CD8-positive, alpha-beta memory T cell (primary cell): ENCODE results near the gene IRAK3. TPM values are rescaled to one million over a fixed set of nuclear protein-coding genes. Genes with fewer than 3 reads are reported as not detected.
"Not testable (repeated sequence)": the region's sequence is repeated elsewhere in the genome, so short reads cannot be mapped to it uniquely, and the experiment has no call there.

Experiments
- CTCF ChIA-PET: fragments of 350-600 bp; sonication (Branson Sonifier 250); formaldehyde crosslinking; loops from one replicate; lab custom pipeline; 2021; ENCODE audit warnings: antibody characterized with exemption; lab: Charles Lee
- POLR2A ChIA-PET: fragments of 350-600 bp; sonication (Branson Sonifier 250); formaldehyde crosslinking; loops from one replicate; lab custom pipeline; 2021; ENCODE audit warnings: antibody characterized with exemption; lab: Charles Lee
- DNase-seq, 5 donors: peaks; one replicate each; pipeline versions ENCODE4 v3.0.0 to v3.0.0-alpha.2; 2020 to 2022; ENCODE audit warnings: mixed read lengths in 1 of 5
- H3K27ac ChIP-seq: one replicate; pipeline ENCODE4 v1.7.0; 2013; ENCODE audit warnings: low read depth, mild to moderate bottlenecking, low read length, moderate library complexity
- H3K27me3 ChIP-seq: 2 replicates; pipeline ENCODE4 v1.7.0; 2013; ENCODE audit warnings: low read length, mild to moderate bottlenecking; ENCODE audit not compliant: insufficient read depth, poor library complexity, severe bottlenecking
- H3K36me3 ChIP-seq: 2 replicates; pipeline ENCODE4 v1.7.0; 2013; ENCODE audit warnings: mild to moderate bottlenecking, low read length, moderate library complexity; ENCODE audit not compliant: insufficient read depth
- H3K4me1 ChIP-seq: 2 replicates; pipeline ENCODE4 v1.7.0; 2013; ENCODE audit warnings: mild to moderate bottlenecking, low read length, moderate library complexity; ENCODE audit not compliant: insufficient read depth
- H3K4me3 ChIP-seq: 2 replicates; pipeline ENCODE4 v1.7.0; 2013; ENCODE audit warnings: mild to moderate bottlenecking, low read length
- H3K9me3 ChIP-seq: 2 replicates; pipeline ENCODE4 v1.7.0; 2013; ENCODE audit warnings: mild to moderate bottlenecking, low read length
- H3K27ac Mint-ChIP-seq, 8 donors: one replicate each; pipeline ENCODE4 v1.8.0; 2020 to 2021; ENCODE audit warnings: mixed read lengths in 8 of 8, mild to moderate bottlenecking in 6 of 8, inconsistent platforms in 3 of 8, moderate library complexity in 3 of 8
- H3K27me3 Mint-ChIP-seq, 2 donors: one replicate each; pipeline ENCODE4 v1.8.0; 2020 to 2021; ENCODE audit warnings: mixed read lengths in 2 of 2, mild to moderate bottlenecking in 1 of 2, moderate library complexity in 1 of 2
- H3K36me3 Mint-ChIP-seq, 3 donors: one replicate each; pipeline ENCODE4 v1.8.0; 2020 to 2021; ENCODE audit warnings: mixed read lengths in 3 of 3, inconsistent platforms in 1 of 3, mild to moderate bottlenecking in 1 of 3
- H3K4me1 Mint-ChIP-seq, 3 donors: one replicate each; pipeline ENCODE4 v1.8.0; 2020 to 2021; ENCODE audit warnings: mixed read lengths in 3 of 3, inconsistent platforms in 1 of 3, mild to moderate bottlenecking in 1 of 3
- H3K4me3 Mint-ChIP-seq, 7 donors: one replicate each; pipeline ENCODE4 v1.8.0; 2020 to 2021; ENCODE audit warnings: mixed read lengths in 7 of 7, mild to moderate bottlenecking in 6 of 7, moderate library complexity in 4 of 7, inconsistent platforms in 2 of 7
- H3K9me3 Mint-ChIP-seq, 5 donors: one replicate each; pipeline ENCODE4 v1.8.0; 2020 to 2022; ENCODE audit warnings: mixed read lengths in 5 of 5, mild to moderate bottlenecking in 3 of 5, moderate library complexity in 2 of 5, inconsistent platforms in 1 of 5
- polyA plus RNA-seq: library from polyadenylated mRNA; unstranded; fragments of 300-500 nt; fragmentation: Illumina TruSeq; gene quantifications from one replicate; pipeline ENCODE4 v1.2.3, GENCODE V29; 2021
- total RNA-seq, 2 experiments: library from RNA; stranded (reverse); gene quantifications; one replicate each; pipeline ENCODE4 v1.2.3, GENCODE V29; 2021

Gene IRAK3
- total and polyA plus RNA-seq, 3 experiments from 2014 or later = 0.13 to 0.22 TPM; not detected in 1

DNA sequence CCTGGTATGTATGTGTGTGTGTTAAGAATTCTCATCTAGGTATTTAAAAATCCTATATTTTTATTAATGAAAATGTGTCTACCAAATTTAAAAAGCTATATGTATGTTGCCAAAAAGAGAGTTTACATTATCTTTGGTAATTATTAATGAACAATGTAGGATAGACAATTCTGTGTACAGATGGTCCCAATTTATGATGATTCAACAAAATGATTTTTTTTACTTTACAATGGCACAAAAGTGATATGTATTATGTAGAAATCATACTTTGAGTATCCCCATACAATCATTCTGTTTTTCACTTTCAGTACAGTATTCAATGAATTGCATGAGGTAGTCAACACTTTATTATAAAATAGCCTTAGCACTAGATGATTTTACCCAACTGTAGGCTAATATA is 39.4 kb downstream of the IRAK3 start:
- H3K4me3 Mint-ChIP-seq = no peak overlapping the region

DNA sequence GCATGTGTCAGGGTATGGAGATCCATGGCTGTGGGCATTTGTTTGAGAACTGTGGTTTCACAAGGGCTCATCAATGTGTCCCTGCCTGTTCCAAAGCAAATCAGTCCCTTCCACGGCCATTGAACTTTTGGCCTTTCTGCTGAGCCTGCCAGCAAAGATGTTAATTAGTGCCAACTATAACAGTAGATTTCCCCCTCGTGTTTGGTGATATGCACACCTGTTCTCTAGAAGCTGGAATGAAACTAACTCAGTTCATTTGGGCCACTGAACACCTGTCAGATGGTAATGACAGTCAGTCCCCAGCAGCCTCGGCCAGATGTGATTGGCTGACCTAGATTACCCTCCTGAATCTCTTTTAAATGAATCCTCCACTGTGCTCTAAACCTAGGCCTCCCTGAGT is 43.2 kb downstream of the IRAK3 start:
- Mint-ChIP-seq H3K27me3 (peaks cover 23 to 67% of the 10 kb centered on the region in 2 donors), H3K4me1 (peaks cover 3 to 4% (median 4%) of the 10 kb centered on the region in 3 donors), H3K4me3 (no peak overlapping the region), H3K9me3 (peaks cover 0 to 2% (median 0%) of the 10 kb centered on the region in 5 donors), H3K27ac (no peak overlapping the region), H3K36me3 (peaks cover 0 to 2% (median 0%) of the 10 kb centered on the region in 3 donors)
- no peak for DNase-seq
- ChIA-PET POLR2A (no interaction called here), CTCF (no interaction called here)
- no peaks in the 10 kb centered on the region for H3K36me3 ChIP-seq
- peaks cover 5% of the 10 kb centered on the region for H3K4me1 ChIP-seq
- peaks cover 15% of the 10 kb centered on the region for H3K27me3 ChIP-seq
- H3K9me3 ChIP-seq = no peaks in the 10 kb centered on the region
- no peak overlapping the region for H3K27ac ChIP-seq
- no peak overlapping the region for H3K4me3 ChIP-seq

More for the DNA sequence above, 39.4 kb downstream of the IRAK3 start:
- no peaks in the 10 kb centered on the region for H3K4me1 ChIP-seq
- Mint-ChIP-seq H3K36me3 (no peaks in the 10 kb centered on the region), H3K27me3 (peaks cover 9 to 55% of the 10 kb centered on the region in 2 donors), H3K9me3 (no peaks in the 10 kb centered on the region), H3K4me1 (no peaks in the 10 kb centered on the region), H3K27ac (no peak overlapping the region)
- no peak for DNase-seq
- ChIA-PET POLR2A (no interaction called here), CTCF (no interaction called here)
- H3K9me3 ChIP-seq = no peaks in the 10 kb centered on the region
- H3K27ac ChIP-seq = no peak overlapping the region
- H3K4me3 ChIP-seq = no peak overlapping the region
- H3K36me3 ChIP-seq = no peaks in the 10 kb centered on the region
- no peaks in the 10 kb centered on the region for H3K27me3 ChIP-seq

GRCh38 chr12:66234037-66234693 is 45.2 kb downstream of the IRAK3 start:
- H3K27ac ChIP-seq, H3K36me3 ChIP-seq, H3K4me1 Mint-ChIP-seq, H3K4me1 ChIP-seq, H3K9me3 ChIP-seq, H3K4me3 ChIP-seq, H3K36me3 Mint-ChIP-seq, H3K9me3 Mint-ChIP-seq, POLR2A ChIA-PET: not testable (repeated sequence)
- Mint-ChIP-seq H3K27me3 (peaks cover 26 to 70% of the 10 kb centered on the region in 2 donors), H3K4me3 (peak overlapping the region; percentile 2 to 78 (median 67)), H3K27ac (peak overlapping the region in 1 of 8 donors; percentile 1)
- peak in 2 of 5 donors; percentile 2 to 48 for DNase-seq
- H3K27me3 ChIP-seq = peaks cover 15% of the 10 kb centered on the region
- CTCF ChIA-PET = interaction anchor here (1.0 kb wide), 1 partner anchor 174 kb away, joined by 3 read pairs; no protein-coding TSS in a partner anchor

DNA sequence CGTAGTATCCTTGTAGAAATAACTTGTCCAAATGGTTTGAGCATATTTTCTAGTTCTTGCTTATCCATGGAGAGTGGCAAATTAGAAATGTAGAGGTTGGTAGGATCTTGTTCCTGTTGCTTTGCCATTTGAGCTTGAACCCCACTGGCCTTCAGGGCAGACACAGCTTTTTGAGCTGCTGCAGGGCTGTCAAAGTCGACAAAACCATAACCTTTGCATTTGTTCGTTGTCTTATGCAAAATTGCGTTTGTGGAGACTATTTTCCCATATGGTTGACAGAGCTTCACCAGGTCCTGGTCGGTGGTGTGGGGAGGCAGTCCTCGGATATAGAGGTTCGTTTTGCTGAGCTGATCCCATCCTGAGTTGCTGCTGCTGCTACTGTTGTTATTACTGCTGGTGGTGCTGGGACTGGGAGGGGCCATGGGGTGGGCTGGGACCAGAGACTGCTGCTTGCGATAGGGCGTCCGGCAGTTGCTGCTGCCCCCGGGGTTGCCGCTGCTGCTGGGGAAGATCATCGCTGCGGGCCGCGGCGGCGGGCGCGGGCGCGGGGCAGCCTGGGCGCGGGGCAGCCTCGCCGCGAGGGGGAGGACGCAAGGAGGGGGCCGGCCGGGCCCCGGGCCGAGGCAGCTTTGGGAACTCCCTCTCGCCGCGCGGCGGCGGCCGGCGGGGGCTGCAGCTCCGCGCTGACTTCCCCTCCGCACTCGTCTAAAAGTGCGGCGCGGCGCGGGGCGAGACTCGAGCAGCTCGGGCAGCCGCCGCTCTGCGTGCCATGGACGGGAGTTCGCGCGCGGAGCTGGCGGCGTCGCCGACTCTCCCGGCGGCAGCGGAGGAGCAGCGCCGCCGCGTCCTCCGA is 46.0 kb downstream of the IRAK3 start:
- not testable (repeated sequence) for H3K9me3 Mint-ChIP-seq, H3K4me1 Mint-ChIP-seq, H3K36me3 ChIP-seq, H3K36me3 Mint-ChIP-seq, H3K9me3 ChIP-seq, H3K27ac ChIP-seq, H3K4me3 ChIP-seq, H3K4me1 ChIP-seq, H3K27ac Mint-ChIP-seq
- ChIA-PET CTCF (interaction anchor here (1.0 kb wide), 1 partner anchor 173 kb away, joined by 3 read pairs; no protein-coding TSS in a partner anchor), POLR2A (interaction anchor here (0.5 to 0.6 kb wide), 2 partner anchors 21 to 107 kb away, joined by 3 to 9 read pairs; no protein-coding TSS in a partner anchor)
- Mint-ChIP-seq H3K4me3 (peak overlapping the region; percentile 25 to 88 (median 67)), H3K27me3 (peaks cover 26 to 69% of the 10 kb centered on the region in 2 donors)
- H3K27me3 ChIP-seq = peaks cover 15% of the 10 kb centered on the region
- peak; percentile 3 to 51 (median 14) for DNase-seq

DNA sequence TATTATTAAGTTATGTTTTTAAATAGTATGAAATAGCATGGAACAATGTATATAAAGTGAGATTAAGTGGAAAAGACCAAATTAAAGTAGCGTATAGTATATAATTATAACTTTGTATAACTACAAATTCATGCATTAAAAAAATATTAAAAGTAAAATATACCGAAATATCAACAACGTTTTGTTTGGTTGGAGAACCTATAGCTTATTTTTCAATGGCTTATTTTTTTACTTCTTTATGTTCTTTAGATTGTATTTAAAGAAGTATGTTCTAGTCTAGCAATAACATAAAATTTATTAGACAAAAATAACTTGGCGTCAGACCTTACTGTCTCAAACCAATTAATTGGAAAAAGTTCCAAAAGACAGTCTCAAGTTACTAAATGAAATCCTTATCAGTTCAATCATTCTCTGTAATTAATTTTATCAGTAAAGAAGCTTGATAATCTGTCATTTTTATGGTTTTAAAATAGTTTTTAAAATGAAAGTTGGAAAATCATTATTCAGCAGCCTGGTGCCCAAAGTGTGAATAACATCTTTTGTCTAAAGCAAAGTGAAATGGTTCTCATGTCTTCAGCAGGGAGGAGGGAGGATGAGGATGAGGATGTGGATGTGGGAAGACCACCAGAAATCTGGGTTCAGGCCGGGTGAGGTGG is 46.7 kb downstream of the IRAK3 start:
- Mint-ChIP-seq H3K27ac (no peak overlapping the region), H3K36me3 (peaks cover 0 to 2% (median 0%) of the 10 kb centered on the region in 3 donors), H3K4me3 (peak overlapping the region in 5 of 7 donors; percentile 29 to 77 (median 54)), H3K9me3 (peaks cover 0 to 2% (median 0%) of the 10 kb centered on the region in 5 donors), H3K4me1 (peaks cover 3 to 4% (median 4%) of the 10 kb centered on the region in 3 donors), H3K27me3 (peaks cover 26 to 72% of the 10 kb centered on the region in 2 donors)
- no peak for DNase-seq
- ChIA-PET CTCF (no interaction called here), POLR2A (interaction anchor here (0.5 to 0.6 kb wide), 3 partner anchors 22 to 107 kb away, joined by 3 to 9 read pairs (median 3); no protein-coding TSS in a partner anchor)
- Histone ChIP-seq H3K27me3 (peaks cover 15% of the 10 kb centered on the region), H3K9me3 (no peaks in the 10 kb centered on the region), H3K4me1 (peaks cover 5% of the 10 kb centered on the region), H3K36me3 (no peaks in the 10 kb centered on the region), H3K4me3 (no peak overlapping the region), H3K27ac (no peak overlapping the region)

GRCh38 chr12:66236282-66236675 is 47.3 kb downstream of the IRAK3 start:
- H3K9me3 Mint-ChIP-seq, H3K36me3 Mint-ChIP-seq, H3K4me1 ChIP-seq, H3K27ac ChIP-seq, H3K4me1 Mint-ChIP-seq, H3K4me3 ChIP-seq, H3K9me3 ChIP-seq, H3K36me3 ChIP-seq, CTCF ChIA-PET, DNase-seq, H3K27ac Mint-ChIP-seq: not testable (repeated sequence)
- peaks cover 19% of the 10 kb centered on the region for H3K27me3 ChIP-seq
- Mint-ChIP-seq H3K27me3 (peaks cover 31 to 73% of the 10 kb centered on the region in 2 donors), H3K4me3 (peak overlapping the region in 5 of 7 donors; percentile 20 to 62 (median 38))
- POLR2A ChIA-PET = interaction anchor here (0.6 kb wide), 1 partner anchor 104 kb away, joined by 3 read pairs; no protein-coding TSS in a partner anchor

DNA sequence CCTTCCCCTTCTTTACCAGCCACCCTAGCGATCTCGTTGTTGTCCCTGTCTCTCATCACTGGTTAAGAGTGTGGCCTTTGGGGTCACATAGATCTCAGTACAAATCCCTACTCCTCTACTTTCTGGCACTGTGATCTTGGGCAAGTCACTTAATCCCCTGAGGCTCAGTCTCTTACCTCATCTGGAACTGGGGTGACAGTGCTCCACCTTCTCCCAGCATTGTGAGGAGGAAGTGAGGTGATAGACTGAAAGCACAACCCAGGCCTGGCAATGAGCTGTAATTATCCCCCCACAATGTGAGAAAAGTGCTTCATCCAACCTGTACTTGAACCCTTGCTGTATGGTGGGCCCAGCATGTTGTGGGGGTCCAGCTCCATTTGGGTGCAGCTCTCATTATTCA is 48.0 kb downstream of the IRAK3 start:
- Histone ChIP-seq H3K4me3 (no peak overlapping the region), H3K9me3 (no peaks in the 10 kb centered on the region), H3K4me1 (peaks cover 5% of the 10 kb centered on the region), H3K27me3 (peaks cover 23% of the 10 kb centered on the region), H3K27ac (no peak overlapping the region), H3K36me3 (no peaks in the 10 kb centered on the region)
- POLR2A ChIA-PET = no interaction called here
- CTCF ChIA-PET = interaction anchor here (0.7 kb wide), 1 partner anchor 46 kb away, joined by 3 read pairs; no protein-coding TSS in a partner anchor
- Mint-ChIP-seq H3K4me1 (peaks cover 3 to 4% (median 4%) of the 10 kb centered on the region in 3 donors), H3K4me3 (peak overlapping the region in 4 of 7 donors; percentile 14 to 37 (median 18)), H3K27me3 (peaks cover 28 to 73% of the 10 kb centered on the region in 2 donors), H3K9me3 (peaks cover 0 to 2% (median 0%) of the 10 kb centered on the region in 5 donors), H3K36me3 (peaks cover 0 to 3% (median 0%) of the 10 kb centered on the region in 3 donors), H3K27ac (peak overlapping the region in 1 of 8 donors; percentile 13)
- DNase-seq = no peak
